AG04449 (cell line): ENCODE results near the gene DCAF10.
"Not testable (repeated sequence)": the region's sequence is repeated elsewhere in the genome, so short reads cannot be mapped to it uniquely, and the experiment has no call there.

Source experiments
- CTCF ChIA-PET: fragments of 350-600 bp; formaldehyde crosslinking; extraction: SDS; loops from one replicate; lab custom pipeline; 2021; ENCODE audit warnings: antibody characterized with exemption; lab: Yijun Ruan, JAX
- POLR2A ChIA-PET: fragments of 400-600, 350-600 bp; formaldehyde crosslinking; extraction: SDS; loops from one replicate; lab custom pipeline; 2020; ENCODE audit warnings: antibody characterized with exemption, inconsistent platforms; lab: Yijun Ruan, JAX
- DNase-seq: peaks from one replicate; pipeline ENCODE4 v3.0.0-alpha.2; 2010; ENCODE audit warnings: low read depth, low spot score
- H3K4me3 ChIP-seq: 2 replicates; pipeline ENCODE4 v1.5.1; 2011; ENCODE audit warnings: low read depth, mild to moderate bottlenecking, control low read depth, low read length
- CTCF ChIP-seq: IDR thresholded peaks from one replicate; pipeline ENCODE4 v1.5.1; 2011; ENCODE audit warnings: mild to moderate bottlenecking, moderate library complexity, low read length, control low read depth, inconsistent platforms; ENCODE audit not compliant: insufficient read depth; ENCODE audit errors: missing control alignments

DCAF10 gene

GRCh38 chr9:37758747-37759146 is 41.9 kb upstream of the DCAF10 start:
- CTCF ChIA-PET, result interaction anchor here (1.5 to 2.1 kb wide), 2 partner anchors 9 to 14 kb away, joined by 3 to 4 read pairs; no protein-coding TSS in a partner anchor
- no peak overlapping the region for H3K4me3 ChIP-seq
- no peak for TF ChIP-seq CTCF
- no peak for DNase-seq
- POLR2A ChIA-PET, result no interaction called here

- POLR2A ChIA-PET, result no interaction called here
- CTCF ChIA-PET, result interaction anchor here (1.3 kb wide), 2 partner anchors 13 to 672 kb away, joined by 3 to 4 read pairs; no protein-coding TSS in a partner anchor
- no peak overlapping the region for H3K4me3 ChIP-seq
- DNase-seq, result peak; percentile 60
- no peak for TF ChIP-seq CTCF
Measured at GRCh38 chr9:37760416-37761161, 40.0 kb upstream of the DCAF10 start.

- POLR2A ChIA-PET, result no interaction called here
- no peak overlapping the region for H3K4me3 ChIP-seq
- DNase-seq, result peak; percentile 59
- CTCF ChIA-PET, result no interaction called here
- TF ChIP-seq CTCF, result no peak
Measured at GRCh38 chr9:37761511-37761910, 39.1 kb upstream of the DCAF10 start.

GRCh38 chr9:37765263-37765662 is 35.3 kb upstream of the DCAF10 start:
- CTCF ChIA-PET, POLR2A ChIA-PET: not testable (repeated sequence)

GRCh38 chr9:37769306-37769705 is 31.3 kb upstream of the DCAF10 start:
- DNase-seq, result no peak
- POLR2A ChIA-PET, result no interaction called here
- H3K4me3 ChIP-seq, result no peak overlapping the region
- TF ChIP-seq CTCF, result no peak
- CTCF ChIA-PET, result no interaction called here

More at GRCh38 chr9:37765263-37765662, 35.3 kb upstream of the DCAF10 start:
- not testable (repeated sequence) for H3K4me3 ChIP-seq, DNase-seq

- ChIA-PET POLR2A (interaction anchor here (0.6 kb wide), 1 partner anchor 52 kb away, joined by 3 read pairs; no protein-coding TSS in a partner anchor), CTCF (no interaction called here)
- DNase-seq, result no peak
- no peak overlapping the region for H3K4me3 ChIP-seq
- TF ChIP-seq CTCF, result no peak
Measured at GRCh38 chr9:37769995-37770394, 30.6 kb upstream of the DCAF10 start.
